Hepatocyte (in vitro differentiated cells): ENCODE data around the gene TOX2. TPM values are rescaled to one million over a fixed set of nuclear protein-coding genes. Genes with fewer than 3 reads are reported as not detected.

Experiments
- DNase-seq: peaks from one replicate; pipeline ENCODE4 v3.0.0-alpha.2; 2016; ENCODE audit warnings: low spot score
- H2AFZ ChIP-seq: fragments of 200-600 bp; sonication (generic); 2 replicates; pipeline ENCODE4 v1.6.0; 2016; ENCODE audit warnings: antibody characterized with exemption, mild to moderate bottlenecking
- H3K27ac ChIP-seq: fragments of 200-600 bp; sonication (generic); 2 replicates; pipeline ENCODE4 v1.5.1; 2016; ENCODE audit warnings: mild to moderate bottlenecking
- H3K27me3 ChIP-seq: fragments of 200-600 bp; sonication (generic); 2 replicates; pipeline ENCODE4 v1.6.1; 2016
- H3K36me3 ChIP-seq: fragments of 200-600 bp; sonication (generic); replicated peaks from 2 replicates; pipeline ENCODE4 v1.5.1; 2016; ENCODE audit warnings: low read depth; ENCODE audit not compliant: insufficient read depth
- H3K4me1 ChIP-seq: fragments of 200-600 bp; sonication (generic); 2 replicates; pipeline ENCODE4 v1.5.1; 2016; ENCODE audit warnings: mild to moderate bottlenecking, moderate library complexity; ENCODE audit not compliant: insufficient read depth
- H3K4me2 ChIP-seq: fragments of 200-600 bp; sonication (generic); 2 replicates; pipeline ENCODE4 v1.6.0; 2016
- H3K4me3 ChIP-seq: fragments of 200-600 bp; sonication (generic); 2 replicates; pipeline ENCODE4 v1.5.1; 2016; ENCODE audit warnings: mild to moderate bottlenecking
- H3K79me2 ChIP-seq: fragments of 200-600 bp; sonication (generic); 2 replicates; pipeline ENCODE4 v1.6.0; 2017; ENCODE audit warnings: mild to moderate bottlenecking
- H3K9me2 ChIP-seq: fragments of 200-600 bp; sonication (generic); replicated peaks from 2 replicates; pipeline ENCODE4 v1.6.0; 2017; ENCODE audit warnings: mild to moderate bottlenecking; ENCODE audit not compliant: insufficient read depth
- H3K9me3 ChIP-seq: fragments of 200-600 bp; sonication (generic); 2 replicates; pipeline ENCODE4 v1.5.1; 2016; ENCODE audit warnings: low read depth, mild to moderate bottlenecking
- H4K20me1 ChIP-seq: fragments of 200-600 bp; sonication (generic); 2 replicates; pipeline ENCODE4 v1.6.0; 2016; ENCODE audit warnings: mild to moderate bottlenecking; ENCODE audit not compliant: insufficient read depth, poor library complexity, severe bottlenecking
- EZH2 ChIP-seq: fragments of 200-600 bp; sonication (generic); IDR thresholded peaks from 2 replicates; pipeline ENCODE4 v1.6.1; 2016; ENCODE audit warnings: antibody characterized with exemption, mild to moderate bottlenecking, borderline replicate concordance
- EZH2phosphoT487 ChIP-seq: fragments of 200-600 bp; sonication (generic); IDR thresholded peaks from one replicate; pipeline ENCODE4 v1.6.1; 2018; ENCODE audit warnings: antibody characterized with exemption, mild to moderate bottlenecking, low read depth, moderate library complexity; ENCODE audit not compliant: unreplicated experiment, severe bottlenecking
- WGBS: methylation state at CpG from one replicate; pipeline ENCODE4 v1.1.6; 2016; ENCODE audit warnings: low lambda C conversion rate; ENCODE audit errors: missing lambda C conversion rate; 5-methylcytosine and 5-hydroxymethylcytosine counted together
- polyA plus RNA-seq: library from polyadenylated mRNA; unstranded; fragments of >200 nt; fragmentation: Nextera tagmentation; extraction: Ambion mirVana; gene quantifications from 2 replicates; pipeline ENCODE4 v1.2.1, GENCODE V29; 2016
- total RNA-seq: library from RNA; depleted of rRNA; stranded (reverse); fragments of >200 nt; gene quantifications from 2 replicates; pipeline ENCODE4 v1.2.3, GENCODE V29; 2014
- TF ChIP-seq, protein P1 (sequence below): fragments of 200-600 bp; sonication (generic); IDR thresholded peaks from 2 replicates; pipeline ENCODE4 v1.5.1; 2016; ENCODE audit warnings: antibody characterized with exemption, mild to moderate bottlenecking; ENCODE audit not compliant: poor library complexity

Gene TOX2
- total and polyA plus RNA-seq, 2 experiments from 2014 or later, result 0.87 to 12.1 TPM

DNA sequence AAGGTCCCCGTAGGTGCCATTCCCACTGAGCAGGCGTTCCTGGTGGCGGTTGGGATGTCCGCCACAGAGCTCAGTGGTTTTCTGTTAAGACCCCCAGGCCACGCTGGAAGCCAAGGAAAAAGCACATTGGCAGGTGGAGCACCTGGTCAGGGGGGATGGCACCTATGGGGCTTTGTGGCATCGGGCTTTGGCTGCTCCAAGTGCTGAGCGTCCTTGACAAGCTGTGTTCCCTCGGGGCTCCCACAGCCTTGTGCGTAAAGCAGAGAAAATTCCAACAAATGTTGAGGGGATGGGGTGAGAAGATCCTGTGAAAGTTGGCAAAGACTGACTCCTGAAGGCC lies 137.0 kb downstream of the TOX2 start:
- DNase-seq, result no peak
- 94% methylated on average over 9 of the region's 9 CpGs for WGBS
- no peak for TF ChIP-seq EZH2
- TF ChIP-seq, protein P1, sequence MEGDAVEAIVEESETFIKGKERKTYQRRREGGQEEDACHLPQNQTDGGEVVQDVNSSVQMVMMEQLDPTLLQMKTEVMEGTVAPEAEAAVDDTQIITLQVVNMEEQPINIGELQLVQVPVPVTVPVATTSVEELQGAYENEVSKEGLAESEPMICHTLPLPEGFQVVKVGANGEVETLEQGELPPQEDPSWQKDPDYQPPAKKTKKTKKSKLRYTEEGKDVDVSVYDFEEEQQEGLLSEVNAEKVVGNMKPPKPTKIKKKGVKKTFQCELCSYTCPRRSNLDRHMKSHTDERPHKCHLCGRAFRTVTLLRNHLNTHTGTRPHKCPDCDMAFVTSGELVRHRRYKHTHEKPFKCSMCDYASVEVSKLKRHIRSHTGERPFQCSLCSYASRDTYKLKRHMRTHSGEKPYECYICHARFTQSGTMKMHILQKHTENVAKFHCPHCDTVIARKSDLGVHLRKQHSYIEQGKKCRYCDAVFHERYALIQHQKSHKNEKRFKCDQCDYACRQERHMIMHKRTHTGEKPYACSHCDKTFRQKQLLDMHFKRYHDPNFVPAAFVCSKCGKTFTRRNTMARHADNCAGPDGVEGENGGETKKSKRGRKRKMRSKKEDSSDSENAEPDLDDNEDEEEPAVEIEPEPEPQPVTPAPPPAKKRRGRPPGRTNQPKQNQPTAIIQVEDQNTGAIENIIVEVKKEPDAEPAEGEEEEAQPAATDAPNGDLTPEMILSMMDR, result no peak
- no peak for TF ChIP-seq EZH2phosphoT487

DNA sequence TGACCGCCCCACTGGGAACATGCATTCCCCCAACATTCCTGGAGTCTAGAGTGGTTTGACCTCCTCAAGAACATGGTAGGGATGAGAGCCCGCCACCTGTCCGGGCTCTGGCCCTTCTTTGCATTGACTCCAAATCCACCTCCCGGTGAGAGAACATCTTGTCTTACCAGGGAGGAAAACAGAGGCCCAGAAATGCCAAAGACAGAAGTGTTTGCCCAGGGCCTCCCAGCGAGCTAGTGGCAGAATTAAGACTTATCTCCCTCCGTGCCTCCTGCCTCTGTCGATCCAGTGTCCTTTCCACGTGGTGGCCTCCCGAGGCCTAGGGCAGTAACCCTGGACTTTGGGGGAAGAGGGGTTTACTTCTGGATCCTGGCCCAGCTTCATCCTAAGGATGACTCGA lies 137.5 kb downstream of the TOX2 start:
- H3K79me2 ChIP-seq, result no peaks in the 10 kb centered on the region
- H3K27me3 ChIP-seq, result no peaks in the 10 kb centered on the region
- no peak overlapping the region for H2AFZ ChIP-seq
- no peaks in the 10 kb centered on the region for H3K4me1 ChIP-seq
- H3K9me2 ChIP-seq, result no peaks in the 10 kb centered on the region
- WGBS, result 71% methylated on average over 10 of the region's 10 CpGs
- H4K20me1 ChIP-seq, result no peaks in the 10 kb centered on the region
- H3K36me3 ChIP-seq, result no peaks in the 10 kb centered on the region
- H3K4me3 ChIP-seq, result no peak overlapping the region
- no peak overlapping the region for H3K4me2 ChIP-seq
- TF ChIP-seq EZH2phosphoT487 (no peak), EZH2 (no peak)
- TF ChIP-seq, protein P1, result no peak
- H3K9me3 ChIP-seq, result no peaks in the 10 kb centered on the region
- H3K27ac ChIP-seq, result no peak overlapping the region
- DNase-seq, result no peak

More for the DNA sequence above, 137.0 kb downstream of the TOX2 start:
- no peaks in the 10 kb centered on the region for H3K9me3 ChIP-seq
- no peaks in the 10 kb centered on the region for H3K36me3 ChIP-seq
- H2AFZ ChIP-seq, result no peak overlapping the region
- no peaks in the 10 kb centered on the region for H3K27me3 ChIP-seq
- no peaks in the 10 kb centered on the region for H4K20me1 ChIP-seq
- no peak overlapping the region for H3K4me2 ChIP-seq
- no peaks in the 10 kb centered on the region for H3K4me1 ChIP-seq
- no peak overlapping the region for H3K4me3 ChIP-seq
- H3K9me2 ChIP-seq, result no peaks in the 10 kb centered on the region
- H3K27ac ChIP-seq, result no peak overlapping the region
- no peaks in the 10 kb centered on the region for H3K79me2 ChIP-seq

DNA sequence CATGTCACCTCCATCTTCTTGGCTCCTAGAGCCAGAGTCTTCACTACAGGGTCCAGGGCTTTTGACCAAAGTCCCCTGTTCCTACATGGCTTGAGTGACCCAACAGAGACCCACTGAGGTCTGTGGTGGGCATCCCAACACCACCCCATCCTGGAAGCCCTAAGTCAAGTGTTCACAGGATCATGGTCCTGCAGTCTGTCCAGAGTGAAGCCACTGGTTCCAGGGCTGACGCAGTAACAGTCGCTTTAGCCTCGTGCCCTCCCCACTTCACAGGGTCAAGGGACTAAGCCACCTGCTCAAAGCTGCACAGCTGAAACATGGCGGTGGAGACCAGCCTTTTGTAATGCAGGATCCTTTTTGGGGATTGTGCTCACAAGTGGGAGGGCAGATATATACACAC lies 138.4 kb downstream of the TOX2 start:
- Histone ChIP-seq H2AFZ (no peak overlapping the region), H3K9me2 (no peaks in the 10 kb centered on the region), H3K4me3 (no peak overlapping the region), H4K20me1 (no peaks in the 10 kb centered on the region), H3K27me3 (no peaks in the 10 kb centered on the region), H3K27ac (no peak overlapping the region), H3K9me3 (no peaks in the 10 kb centered on the region), H3K79me2 (no peaks in the 10 kb centered on the region), H3K36me3 (no peaks in the 10 kb centered on the region), H3K4me1 (no peaks in the 10 kb centered on the region), H3K4me2 (no peak overlapping the region)
- WGBS, result 95% methylated on average over 4 of the region's 4 CpGs
- TF ChIP-seq EZH2 (no peak), EZH2phosphoT487 (no peak)
- TF ChIP-seq, protein P1, result no peak
- no peak for DNase-seq

DNA sequence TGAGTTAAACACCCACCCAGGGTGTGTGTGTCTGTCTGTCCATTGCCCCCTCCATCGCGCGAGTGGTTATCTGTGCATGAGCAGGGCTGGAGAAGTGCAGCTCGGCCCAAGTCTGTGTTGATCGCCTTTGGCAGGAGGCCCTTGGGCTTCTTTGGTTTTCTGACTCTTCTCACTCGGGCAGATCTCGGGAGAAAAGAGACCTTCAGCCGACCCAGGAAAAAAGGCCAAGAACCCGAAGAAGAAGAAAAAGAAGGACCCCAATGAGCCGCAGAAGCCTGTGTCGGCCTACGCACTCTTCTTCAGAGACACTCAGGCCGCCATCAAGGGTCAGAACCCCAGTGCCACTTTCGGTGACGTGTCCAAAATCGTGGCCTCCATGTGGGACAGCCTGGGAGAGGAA lies 139.5 kb downstream of the TOX2 start:
- DNase-seq, result no peak
- Histone ChIP-seq H3K36me3 (no peaks in the 10 kb centered on the region), H3K4me2 (no peak overlapping the region), H2AFZ (no peak overlapping the region), H3K4me1 (no peaks in the 10 kb centered on the region), H3K79me2 (no peaks in the 10 kb centered on the region), H3K4me3 (no peak overlapping the region), H3K9me3 (no peaks in the 10 kb centered on the region), H4K20me1 (no peaks in the 10 kb centered on the region), H3K27me3 (no peaks in the 10 kb centered on the region), H3K27ac (no peak overlapping the region), H3K9me2 (no peaks in the 10 kb centered on the region)
- no peak for TF ChIP-seq EZH2phosphoT487
- TF ChIP-seq, protein P1, result no peak
- TF ChIP-seq EZH2, result no peak
- 95% methylated on average over 16 of the region's 16 CpGs for WGBS
